GM19025 (cell line): ENCODE measurements around the gene ARID1B.

Source experiments
- ATAC-seq: cut with Tn5 transposase; IDR thresholded peaks from one replicate; pipeline ENCODE4 v1.9.1; 2021; ENCODE audit warnings: mild to moderate bottlenecking, low read depth, moderate library complexity; ENCODE audit not compliant: unreplicated experiment

Gene ARID1B

DNA sequence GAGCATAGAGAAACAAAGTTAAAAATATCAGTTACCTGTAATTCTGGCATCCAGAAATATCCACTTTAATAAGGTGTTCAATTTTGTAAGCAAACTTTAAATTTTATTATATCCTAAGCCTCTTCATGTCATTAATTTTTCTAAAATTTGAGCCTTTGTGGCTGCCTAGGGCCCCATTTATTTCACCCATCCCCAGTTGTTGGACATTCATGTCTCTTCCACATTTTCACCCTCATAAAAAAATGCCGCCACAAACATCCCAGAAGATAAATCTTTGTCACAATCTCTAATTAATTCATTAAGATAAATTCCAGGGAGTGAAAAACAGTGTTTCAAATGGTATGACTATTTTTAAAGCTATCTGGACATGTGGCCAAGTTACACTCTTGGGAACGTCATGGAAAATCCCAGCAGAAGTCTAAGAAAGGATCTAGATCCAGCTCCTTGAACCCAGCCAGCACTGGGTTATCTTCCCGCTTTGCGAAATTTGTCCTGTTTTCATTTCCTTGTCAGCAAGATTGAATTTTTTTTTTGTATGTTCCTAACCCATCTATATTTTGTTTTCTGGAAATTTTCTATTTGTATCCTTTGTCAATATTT, 448.9 kb downstream of the ARID1B start:
- no peak for ATAC-seq

GRCh38 chr6:157226761-157227160, 449.6 kb downstream of the ARID1B start:
- ATAC-seq, result no peak

DNA sequence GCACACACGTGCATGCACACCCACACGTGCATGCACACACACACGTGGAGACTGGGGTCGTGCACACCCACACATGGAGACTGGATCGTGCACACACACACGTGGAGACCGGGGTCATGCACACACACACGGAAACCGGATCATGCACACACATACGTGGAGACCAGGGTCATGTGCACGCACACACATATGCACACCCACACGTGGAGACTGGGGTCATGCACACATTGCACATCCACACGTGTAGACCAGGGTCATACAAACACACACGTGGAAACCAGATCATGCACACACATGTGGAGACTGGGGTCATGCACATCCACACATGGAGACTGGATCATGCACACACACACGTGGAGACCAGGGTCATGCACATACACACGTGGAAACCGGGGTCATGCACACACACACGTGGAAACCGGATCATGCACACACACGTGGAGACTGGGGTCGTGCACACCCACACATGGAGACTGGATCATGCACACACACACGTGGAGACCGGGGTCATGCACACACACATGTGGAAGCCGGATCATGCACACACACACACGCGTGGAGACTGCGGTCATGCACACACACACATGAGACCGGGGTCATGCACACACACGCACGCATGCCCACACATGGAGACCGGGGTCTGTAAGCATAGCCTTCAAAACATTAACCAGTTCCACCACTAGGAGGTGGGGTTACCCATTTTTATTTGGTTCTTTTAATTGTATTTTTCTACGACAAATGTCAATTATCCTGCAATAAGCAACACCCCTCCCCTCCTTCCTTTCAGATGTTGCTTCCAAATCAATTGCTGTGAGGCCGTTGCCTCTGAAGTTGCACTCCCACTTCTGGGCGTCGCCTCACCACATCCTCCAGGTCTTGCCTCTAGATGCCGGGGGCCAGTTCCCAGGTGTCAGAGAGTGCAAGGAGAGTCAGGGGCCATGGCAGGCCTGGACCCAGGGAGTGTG, 450.3 kb downstream of the ARID1B start:
- no peak for ATAC-seq

DNA sequence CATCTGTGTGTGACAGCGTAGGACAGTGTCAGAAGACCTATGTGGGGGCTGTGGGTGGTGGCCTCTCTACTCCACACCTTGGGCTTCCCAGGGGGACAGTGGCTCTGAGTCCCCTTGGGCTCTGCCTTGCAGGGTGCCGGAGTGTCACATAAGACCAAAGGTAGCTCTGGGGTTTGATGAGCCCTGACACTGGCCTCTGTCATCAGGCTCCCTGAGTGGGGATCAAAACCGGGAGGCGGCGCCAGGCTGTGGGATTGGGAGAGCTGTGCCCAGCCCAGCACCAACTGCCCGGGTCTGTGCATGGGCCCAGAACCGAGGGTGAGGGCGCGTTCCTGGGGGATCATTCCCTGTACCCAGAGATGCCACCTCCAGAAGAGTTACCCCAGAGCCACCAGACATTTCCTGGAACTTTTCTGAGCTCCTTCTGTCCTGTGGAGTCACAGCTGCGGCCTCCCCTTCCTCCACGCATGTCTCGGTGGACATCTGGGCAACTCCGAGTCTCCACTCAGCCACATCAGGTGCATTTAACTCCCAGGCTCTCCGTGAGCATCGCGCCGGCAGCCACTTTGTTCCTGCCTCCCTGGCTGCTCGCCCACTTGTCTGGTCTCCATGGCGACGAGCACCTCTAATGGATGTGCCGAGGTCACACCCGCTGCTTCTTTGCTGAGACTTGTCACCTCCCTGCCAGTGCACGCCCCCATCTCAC, 451.4 kb downstream of the ARID1B start:
- no peak for ATAC-seq

DNA sequence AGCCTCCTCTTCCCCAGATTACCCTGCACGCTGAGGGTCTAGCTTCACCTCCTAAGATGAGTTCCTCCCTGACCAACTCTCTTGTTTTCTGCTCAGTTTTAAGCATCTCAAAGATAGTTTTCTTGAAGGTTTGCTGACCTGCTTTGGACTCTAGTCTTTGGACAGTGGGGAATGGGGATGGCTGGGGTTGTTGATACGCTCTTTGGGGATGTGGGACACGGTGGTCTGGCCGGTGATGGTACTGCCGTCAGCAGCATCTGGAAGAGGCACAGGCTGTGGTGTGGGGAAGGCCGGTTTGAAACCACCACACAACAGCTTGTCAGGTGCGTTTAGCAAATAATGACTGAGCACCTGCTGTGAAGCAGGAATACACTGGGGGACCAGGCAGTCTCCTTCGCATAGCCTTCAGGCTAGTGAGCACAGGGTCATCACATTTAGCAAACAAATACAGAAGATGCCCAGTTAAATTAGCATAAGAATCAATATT, 452.0 kb downstream of the ARID1B start:
- no peak for ATAC-seq

- no peak for ATAC-seq
Observed at GRCh38 chr6:157229713-157230112, 452.5 kb downstream of the ARID1B start.

DNA sequence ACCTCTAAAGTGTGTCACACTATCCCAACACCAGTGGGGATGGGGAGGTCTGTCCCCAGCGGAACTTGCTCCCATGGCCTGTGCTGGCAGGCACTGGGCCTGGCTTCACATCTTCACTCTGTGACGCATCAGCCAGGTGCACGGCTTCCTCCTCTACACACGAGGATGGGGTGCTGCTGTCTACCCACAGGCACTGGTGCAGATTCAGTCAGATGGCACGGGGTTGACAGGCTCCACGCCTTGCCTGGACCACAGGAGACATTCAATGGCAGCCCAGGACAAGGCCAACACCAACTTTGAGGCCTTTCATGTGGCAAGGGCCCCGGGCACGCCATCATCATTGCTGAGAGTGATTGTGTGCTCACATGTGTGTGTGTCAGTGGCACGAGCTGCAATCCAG, 453.7 kb downstream of the ARID1B start:
- ATAC-seq, result no peak

GRCh38 chr6:157232161-157232895, 455.1 kb downstream of the ARID1B start:
- no peak for ATAC-seq

DNA sequence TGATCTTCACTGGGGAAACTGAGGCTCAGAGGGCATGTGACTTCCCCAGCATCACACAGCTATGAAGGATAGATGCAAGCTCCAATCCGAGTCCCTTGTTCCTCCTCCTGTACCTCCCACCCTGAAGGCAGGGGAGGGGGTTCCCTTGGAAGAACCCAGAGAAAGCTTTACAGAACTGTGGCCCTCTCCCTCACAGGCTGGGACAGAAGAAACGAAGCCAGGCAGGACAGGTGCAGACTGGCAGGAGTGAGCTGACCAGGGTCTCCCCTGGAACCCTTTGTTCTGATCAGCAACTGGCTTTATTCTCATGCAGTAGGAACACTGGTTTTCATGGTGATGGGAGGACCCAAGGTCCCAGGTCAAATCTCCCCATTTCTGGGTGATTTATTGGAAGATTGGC, 456.0 kb downstream of the ARID1B start:
- ATAC-seq, result no peak

DNA sequence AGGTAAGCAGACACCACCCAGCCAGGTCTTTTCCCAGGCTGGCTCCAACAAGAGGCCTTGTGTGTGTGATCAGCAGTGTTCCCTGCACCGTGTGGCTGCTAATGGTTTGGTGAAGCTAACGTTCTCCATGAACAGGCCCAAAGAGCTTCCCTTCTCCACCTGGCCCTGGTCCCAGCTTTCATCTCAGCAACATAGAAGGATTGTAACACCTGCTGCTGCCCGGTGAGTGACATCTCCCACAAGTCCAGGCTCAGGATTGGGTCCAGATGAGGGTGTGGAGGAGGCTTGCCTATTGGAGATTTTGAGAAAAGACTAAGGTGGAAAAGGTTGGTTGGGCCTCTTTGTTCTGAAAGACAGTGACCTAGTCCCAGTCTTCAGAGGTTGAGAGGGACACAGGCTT, 456.5 kb downstream of the ARID1B start:
- ATAC-seq, result no peak

DNA sequence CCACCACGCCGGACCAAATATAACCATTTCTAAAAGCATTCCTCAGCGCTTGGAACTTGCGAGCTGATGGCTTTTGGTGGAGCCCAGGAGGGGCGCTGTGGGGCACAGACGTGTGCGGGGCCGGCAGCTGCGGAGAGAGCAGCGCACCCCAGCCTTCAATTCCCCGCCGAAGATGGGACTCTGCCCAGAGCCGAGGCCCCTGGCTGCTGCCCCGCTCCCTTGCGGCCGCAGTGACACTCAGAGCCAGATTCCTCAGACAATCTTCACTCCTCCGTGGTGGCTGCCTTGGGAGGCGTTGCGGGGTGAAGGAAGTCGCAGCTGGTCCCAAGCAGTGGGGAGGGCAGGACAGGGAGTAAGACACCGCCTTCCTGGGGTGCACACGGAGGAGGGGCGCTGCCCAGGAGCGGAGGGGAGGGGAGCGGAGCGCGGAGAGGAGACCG, 458.4 kb downstream of the ARID1B start:
- no peak for ATAC-seq

DNA sequence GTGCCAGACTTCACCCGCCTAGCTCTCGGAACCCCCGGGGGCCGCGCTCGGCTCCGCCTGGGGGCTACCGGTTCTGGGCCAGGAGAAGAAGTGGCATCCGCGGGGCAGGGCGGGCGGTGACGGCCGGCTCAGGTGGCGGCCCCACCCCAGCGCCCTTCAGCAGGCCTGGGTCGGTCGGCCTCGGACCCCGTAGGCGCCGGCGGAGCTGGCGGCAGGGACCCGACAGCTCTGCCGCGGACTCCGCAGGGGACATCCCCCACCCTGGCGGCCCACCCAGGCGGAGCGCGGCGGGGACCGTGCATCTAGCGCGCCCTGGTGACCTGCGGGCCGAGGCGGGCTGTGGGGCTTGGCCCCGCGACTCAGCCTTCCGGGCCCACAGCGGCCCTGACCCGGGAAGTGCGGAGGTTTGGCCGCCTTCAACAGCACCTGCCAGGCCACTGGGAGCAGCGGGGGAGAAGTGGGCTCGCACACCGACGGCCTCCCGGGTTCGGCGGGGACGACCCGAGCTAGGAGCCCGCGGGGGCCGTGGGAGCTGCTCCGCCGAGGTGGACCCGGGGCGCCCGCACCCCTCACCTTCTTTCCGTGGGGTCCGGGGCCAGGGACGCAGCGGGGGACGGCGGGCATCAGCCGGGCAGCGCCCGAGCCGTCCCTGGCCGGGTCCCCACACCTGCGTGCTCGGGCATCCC, 459.0 kb downstream of the ARID1B start:
- no peak for ATAC-seq

- no peak for ATAC-seq
Observed at GRCh38 chr6:157238346-157238745, 461.2 kb downstream of the ARID1B start.

DNA sequence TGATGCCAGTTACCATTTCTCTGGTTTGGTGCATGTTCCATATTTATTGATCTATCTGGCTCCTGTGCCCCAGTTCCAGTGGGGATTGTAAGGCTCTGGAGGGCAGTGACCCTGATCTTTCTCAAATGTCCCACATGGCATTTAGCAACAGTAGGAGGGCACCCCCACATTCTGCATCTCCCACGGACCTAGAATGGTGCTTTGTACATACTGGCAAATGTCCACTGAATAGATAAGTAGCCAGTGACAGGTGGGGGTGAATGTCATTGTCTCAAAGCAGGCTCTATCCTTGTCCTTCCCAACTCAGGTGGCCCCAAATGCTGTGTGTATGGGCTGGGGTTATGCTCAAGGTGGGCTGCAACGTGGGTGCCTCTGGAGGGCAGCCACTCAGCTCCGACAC, 462.0 kb downstream of the ARID1B start:
- no peak for ATAC-seq

DNA sequence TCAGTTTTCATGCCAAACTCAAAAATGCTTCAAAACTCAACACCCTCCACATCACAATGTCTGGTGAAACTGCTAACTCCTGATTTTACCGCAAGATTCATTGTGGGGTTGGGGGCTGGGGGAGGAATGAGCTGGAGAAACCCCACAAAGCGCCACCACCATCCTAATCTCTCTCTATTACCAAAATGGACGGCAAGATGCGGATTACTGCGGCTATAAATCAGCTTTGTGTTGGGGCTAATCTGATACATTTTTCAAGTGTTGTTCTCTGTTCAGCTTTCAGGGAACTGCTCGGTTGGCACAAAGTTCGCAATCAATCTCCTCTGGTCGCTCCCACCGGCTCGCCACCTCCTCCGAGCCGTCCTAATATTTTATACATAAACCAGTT, 462.5 kb downstream of the ARID1B start:
- ATAC-seq, result no peak

- ATAC-seq, result no peak
Observed at GRCh38 chr6:157240059-157240959, 463.1 kb downstream of the ARID1B start.

GRCh38 chr6:157240960-157241311, 463.8 kb downstream of the ARID1B start:
- no peak for ATAC-seq

- ATAC-seq, result no peak
Observed at GRCh38 chr6:157242791-157243190, 465.6 kb downstream of the ARID1B start.

DNA sequence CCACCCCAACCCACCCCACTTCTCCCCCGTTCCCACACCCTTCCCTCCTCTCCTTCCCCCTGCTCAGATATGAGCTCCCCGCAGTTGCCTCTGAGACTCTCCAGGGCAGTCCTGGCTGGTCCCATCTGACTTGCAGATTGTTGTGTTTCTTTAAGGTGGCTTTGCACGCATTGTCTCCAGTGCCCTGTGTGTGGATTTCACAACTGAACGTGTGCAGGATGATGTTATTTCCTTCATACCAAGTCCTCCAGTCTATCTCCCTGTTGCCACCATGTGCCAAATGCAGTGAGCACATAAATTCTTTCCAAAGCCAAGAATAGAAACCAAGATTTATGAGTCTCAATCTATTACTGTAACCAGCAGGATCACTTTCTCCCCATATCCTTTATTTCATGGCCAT, 467.0 kb downstream of the ARID1B start:
- no peak for ATAC-seq
